Measurements from ENCODE around the gene DNAH3.

DNA sequence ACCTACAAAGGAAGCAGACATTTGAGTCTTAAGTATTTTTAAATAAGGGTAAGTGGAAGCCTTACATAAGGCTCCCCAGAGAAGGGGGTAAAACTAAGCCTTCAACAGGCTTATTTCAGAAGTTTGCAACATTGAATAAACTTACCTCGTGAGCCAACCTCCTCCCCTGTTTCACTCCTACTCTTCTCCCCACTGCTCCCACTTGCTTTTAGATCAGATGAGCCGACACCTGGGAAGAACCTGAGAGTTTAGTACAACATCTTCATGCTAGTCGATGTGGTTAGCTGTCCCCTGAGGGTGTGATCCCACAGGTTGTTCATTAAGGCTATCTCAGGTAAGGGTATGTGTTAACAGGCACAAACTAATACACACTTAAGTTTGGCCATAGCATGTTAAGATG is 47.0 kb upstream of the DNAH3 start:
- TF ChIP-seq GATA2 (IDR thresholded peaks at IDR 0.05; ENCODE audit: low read depth, low read length) (no peak), GATA3 (IDR thresholded peaks at IDR 0.05; ENCODE audit: low read depth, low read length) (no peak)

Measured in SH-SY5Y (cell line).